ENCODE results near the gene TLE5. TPM values are rescaled to one million over a fixed set of nuclear protein-coding genes. Genes with fewer than 3 reads are reported as not detected.

Gene TLE5
- polyA plus RNA-seq, 1 donor from 2014 or later: 153 TPM

DNA sequence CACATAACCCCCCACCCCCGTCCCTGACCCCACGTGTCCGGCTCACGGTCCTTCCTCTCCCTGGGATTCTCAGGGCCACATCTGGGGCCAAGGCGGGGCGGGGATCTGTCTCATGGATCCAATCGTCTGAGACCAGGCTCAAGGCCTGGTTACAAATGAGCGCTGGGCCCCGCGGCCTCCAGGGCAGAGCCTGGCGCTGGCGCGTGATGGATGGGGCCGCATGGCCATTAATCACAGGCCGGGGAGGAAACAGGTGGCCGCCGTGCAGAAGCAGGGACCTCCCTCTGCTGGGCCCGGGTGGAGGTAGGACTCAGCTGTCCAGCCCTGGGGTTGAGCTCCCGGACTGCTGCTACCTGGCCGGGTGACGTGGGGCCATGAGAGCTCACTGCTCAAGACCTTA lies 5.8 kb upstream of the TLE5 start:
- no peak overlapping the region for H3K4me2 ChIP-seq (ENCODE audit: low read length)
- H3K9ac ChIP-seq (ENCODE audit: low read length): no peak overlapping the region
- no peaks in the 10 kb centered on the region for H3F3A ChIP-seq (ENCODE audit: insufficient read depth, low read length, poor library complexity, severe bottlenecking)
- no peaks in the 10 kb centered on the region for H3K79me2 ChIP-seq (replicated peaks; ENCODE audit: insufficient read depth, low read length)
- TF ChIP-seq TAF1 (IDR thresholded peaks at IDR 0.05; ENCODE audit: low read depth): no peak
- no peak for TF ChIP-seq SMC3 (conservative IDR thresholded peaks at IDR 0.05; ENCODE audit: poor library complexity)
- TF ChIP-seq MXI1 (conservative IDR thresholded peaks at IDR 0.05; ENCODE audit: poor library complexity, severe bottlenecking): no peak
- TF ChIP-seq EP300 (conservative IDR thresholded peaks at IDR 0.05; ENCODE audit: poor library complexity, severe bottlenecking): no peak
- no peak for TF ChIP-seq CTCF (IDR thresholded peaks at IDR 0.05; ENCODE audit: poor library complexity, severe bottlenecking)
- TF ChIP-seq EZH2 (IDR thresholded peaks at IDR 0.05; ENCODE audit: borderline replicate concordance, insufficient read depth, low read length, poor library complexity, severe bottlenecking): no peak
- TF ChIP-seq POLR2AphosphoS5 (IDR thresholded peaks at IDR 0.05): no peak
- TF ChIP-seq, protein P1, sequence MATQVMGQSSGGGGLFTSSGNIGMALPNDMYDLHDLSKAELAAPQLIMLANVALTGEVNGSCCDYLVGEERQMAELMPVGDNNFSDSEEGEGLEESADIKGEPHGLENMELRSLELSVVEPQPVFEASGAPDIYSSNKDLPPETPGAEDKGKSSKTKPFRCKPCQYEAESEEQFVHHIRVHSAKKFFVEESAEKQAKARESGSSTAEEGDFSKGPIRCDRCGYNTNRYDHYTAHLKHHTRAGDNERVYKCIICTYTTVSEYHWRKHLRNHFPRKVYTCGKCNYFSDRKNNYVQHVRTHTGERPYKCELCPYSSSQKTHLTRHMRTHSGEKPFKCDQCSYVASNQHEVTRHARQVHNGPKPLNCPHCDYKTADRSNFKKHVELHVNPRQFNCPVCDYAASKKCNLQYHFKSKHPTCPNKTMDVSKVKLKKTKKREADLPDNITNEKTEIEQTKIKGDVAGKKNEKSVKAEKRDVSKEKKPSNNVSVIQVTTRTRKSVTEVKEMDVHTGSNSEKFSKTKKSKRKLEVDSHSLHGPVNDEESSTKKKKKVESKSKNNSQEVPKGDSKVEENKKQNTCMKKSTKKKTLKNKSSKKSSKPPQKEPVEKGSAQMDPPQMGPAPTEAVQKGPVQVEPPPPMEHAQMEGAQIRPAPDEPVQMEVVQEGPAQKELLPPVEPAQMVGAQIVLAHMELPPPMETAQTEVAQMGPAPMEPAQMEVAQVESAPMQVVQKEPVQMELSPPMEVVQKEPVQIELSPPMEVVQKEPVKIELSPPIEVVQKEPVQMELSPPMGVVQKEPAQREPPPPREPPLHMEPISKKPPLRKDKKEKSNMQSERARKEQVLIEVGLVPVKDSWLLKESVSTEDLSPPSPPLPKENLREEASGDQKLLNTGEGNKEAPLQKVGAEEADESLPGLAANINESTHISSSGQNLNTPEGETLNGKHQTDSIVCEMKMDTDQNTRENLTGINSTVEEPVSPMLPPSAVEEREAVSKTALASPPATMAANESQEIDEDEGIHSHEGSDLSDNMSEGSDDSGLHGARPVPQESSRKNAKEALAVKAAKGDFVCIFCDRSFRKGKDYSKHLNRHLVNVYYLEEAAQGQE (IDR thresholded peaks at IDR 0.05; ENCODE audit: borderline replicate concordance): no peak
- TF ChIP-seq RAD21 (conservative IDR thresholded peaks at IDR 0.05): no peak
- no peaks in the 10 kb centered on the region for H3K9me2 ChIP-seq (ENCODE audit: insufficient read depth, low read length)
- no peak overlapping the region for H3K4me3 ChIP-seq (ENCODE audit: low read length)
- no peaks in the 10 kb centered on the region for H3K27me3 ChIP-seq (ENCODE audit: insufficient read depth, low read depth, low read length)
- no peak overlapping the region for H2AFZ ChIP-seq (ENCODE audit: low read depth, low read length)
- no peak overlapping the region for H3K27ac ChIP-seq (ENCODE audit: low read length)
- H3K9me3 ChIP-seq (ENCODE audit: low read length): no peaks in the 10 kb centered on the region
- H3K36me3 ChIP-seq (ENCODE audit: insufficient read depth, low read length): no peaks in the 10 kb centered on the region
- H4K20me1 ChIP-seq (ENCODE audit: insufficient read depth): no peaks in the 10 kb centered on the region

DNA sequence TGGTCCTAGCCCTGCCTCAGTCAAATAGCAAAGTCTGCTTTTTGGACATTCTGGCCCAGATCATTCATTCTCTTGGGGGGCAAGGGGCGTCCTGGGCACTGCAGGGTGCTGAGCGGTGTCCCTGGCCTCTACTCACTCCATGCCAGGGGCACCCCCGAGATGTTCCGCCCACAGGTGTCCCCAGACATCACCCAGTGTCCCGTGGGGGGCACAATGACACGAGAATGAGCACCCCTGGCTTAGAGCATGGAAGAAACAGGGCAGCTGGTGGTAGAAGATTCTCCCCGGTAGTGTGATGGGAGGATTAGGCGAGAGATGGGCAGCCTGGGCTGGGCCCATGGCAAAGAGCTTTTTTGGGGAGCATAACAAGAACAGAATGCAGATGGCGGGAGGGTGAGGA lies 5.3 kb upstream of the TLE5 start:
- Histone ChIP-seq H3K27ac (ENCODE audit: low read length) (no peak overlapping the region), H2AFZ (ENCODE audit: low read depth, low read length) (no peak overlapping the region)

More for the DNA sequence above, 5.3 kb upstream of the TLE5 start:
- Histone ChIP-seq H3K79me2 (replicated peaks; ENCODE audit: insufficient read depth, low read length) (no peaks in the 10 kb centered on the region), H3K27me3 (ENCODE audit: insufficient read depth, low read depth, low read length) (no peaks in the 10 kb centered on the region), H4K20me1 (ENCODE audit: insufficient read depth) (no peaks in the 10 kb centered on the region), H3K4me2 (ENCODE audit: low read length) (no peak overlapping the region), H3K9ac (ENCODE audit: low read length) (no peak overlapping the region), H3K4me3 (ENCODE audit: low read length) (no peak overlapping the region), H3K36me3 (ENCODE audit: insufficient read depth, low read length) (no peaks in the 10 kb centered on the region), H3K9me3 (ENCODE audit: low read length) (no peaks in the 10 kb centered on the region), H3K9me2 (ENCODE audit: insufficient read depth, low read length) (no peaks in the 10 kb centered on the region), H3F3A (ENCODE audit: insufficient read depth, low read length, poor library complexity, severe bottlenecking) (no peaks in the 10 kb centered on the region)
- TF ChIP-seq MXI1 (conservative IDR thresholded peaks at IDR 0.05; ENCODE audit: poor library complexity, severe bottlenecking) (no peak), RAD21 (conservative IDR thresholded peaks at IDR 0.05) (no peak), EP300 (conservative IDR thresholded peaks at IDR 0.05; ENCODE audit: poor library complexity, severe bottlenecking) (no peak), POLR2AphosphoS5 (IDR thresholded peaks at IDR 0.05) (no peak), TAF1 (IDR thresholded peaks at IDR 0.05; ENCODE audit: low read depth) (no peak), CTCF (IDR thresholded peaks at IDR 0.05; ENCODE audit: poor library complexity, severe bottlenecking) (no peak), SMC3 (conservative IDR thresholded peaks at IDR 0.05; ENCODE audit: poor library complexity) (no peak), EZH2 (IDR thresholded peaks at IDR 0.05; ENCODE audit: borderline replicate concordance, insufficient read depth, low read length, poor library complexity, severe bottlenecking) (no peak)
- TF ChIP-seq, protein P1 (IDR thresholded peaks at IDR 0.05; ENCODE audit: borderline replicate concordance): no peak
